ENCODE measurements around the gene FOXC1.

Gene FOXC1

GRCh38 chr6:1609648-1610496 is at the start of gene FOXC1:
Gene FOXC1 (plus strand): TSS chr6:1609915. CDS start chr6:1610446, 531 bp downstream.
- DNase-seq, result no peak

DNA sequence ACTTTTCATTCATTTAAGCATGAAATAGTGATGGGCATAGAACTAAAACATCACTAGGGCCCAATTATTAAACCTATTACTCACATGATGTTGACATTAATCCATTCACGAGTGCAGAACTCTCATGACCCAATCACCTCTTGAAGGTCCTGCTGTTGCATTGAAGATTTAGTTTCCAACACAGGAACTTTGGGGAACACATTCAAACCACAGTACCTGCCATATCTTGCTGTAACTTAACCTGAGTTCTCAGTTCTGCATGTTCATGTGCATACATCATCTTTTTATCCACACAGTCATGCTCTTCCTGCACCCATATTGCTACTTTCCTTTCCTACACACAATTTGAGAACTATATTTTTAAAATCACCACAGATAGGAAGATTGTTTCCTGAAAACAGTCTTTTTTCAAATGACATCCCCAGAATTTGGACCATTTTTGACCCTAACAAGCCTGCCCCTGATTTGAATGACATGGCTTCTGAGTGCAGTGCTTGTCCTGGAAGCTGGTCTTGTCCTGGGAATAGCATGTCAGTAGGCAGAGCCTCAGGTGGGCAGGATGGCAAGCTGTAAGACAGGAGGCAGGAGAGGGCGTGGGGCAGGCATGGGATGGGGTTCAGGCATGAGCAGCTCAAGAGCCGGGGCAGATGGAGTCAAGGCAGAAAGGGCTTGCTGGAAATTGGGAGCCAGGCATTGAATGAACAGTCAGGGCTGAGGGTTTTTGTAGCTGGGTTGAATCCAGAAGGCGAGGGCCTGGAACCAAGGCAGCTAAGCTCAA is 49.2 kb upstream of the FOXC1 start:
- no peak for DNase-seq

DNA sequence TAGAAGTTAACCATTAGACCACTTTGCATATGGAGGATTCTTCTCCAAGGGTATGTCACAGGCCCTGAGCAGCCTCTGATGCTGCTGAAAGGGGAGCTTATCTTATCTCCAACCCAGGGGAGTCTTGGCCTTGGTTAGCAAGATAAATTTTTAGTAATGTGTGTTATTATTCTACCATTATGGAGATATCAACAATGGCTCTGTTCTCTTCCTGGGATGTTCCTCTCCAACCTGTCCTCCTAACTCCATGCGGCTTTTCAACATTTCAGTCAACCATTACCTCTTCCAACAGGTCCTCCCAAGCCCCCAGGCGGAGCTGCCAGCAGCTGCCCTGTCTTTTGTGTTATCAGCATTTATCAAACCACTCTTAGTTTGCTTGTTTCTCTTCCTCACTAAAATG is 48.4 kb upstream of the FOXC1 start:
- DNase-seq, result no peak

DNA sequence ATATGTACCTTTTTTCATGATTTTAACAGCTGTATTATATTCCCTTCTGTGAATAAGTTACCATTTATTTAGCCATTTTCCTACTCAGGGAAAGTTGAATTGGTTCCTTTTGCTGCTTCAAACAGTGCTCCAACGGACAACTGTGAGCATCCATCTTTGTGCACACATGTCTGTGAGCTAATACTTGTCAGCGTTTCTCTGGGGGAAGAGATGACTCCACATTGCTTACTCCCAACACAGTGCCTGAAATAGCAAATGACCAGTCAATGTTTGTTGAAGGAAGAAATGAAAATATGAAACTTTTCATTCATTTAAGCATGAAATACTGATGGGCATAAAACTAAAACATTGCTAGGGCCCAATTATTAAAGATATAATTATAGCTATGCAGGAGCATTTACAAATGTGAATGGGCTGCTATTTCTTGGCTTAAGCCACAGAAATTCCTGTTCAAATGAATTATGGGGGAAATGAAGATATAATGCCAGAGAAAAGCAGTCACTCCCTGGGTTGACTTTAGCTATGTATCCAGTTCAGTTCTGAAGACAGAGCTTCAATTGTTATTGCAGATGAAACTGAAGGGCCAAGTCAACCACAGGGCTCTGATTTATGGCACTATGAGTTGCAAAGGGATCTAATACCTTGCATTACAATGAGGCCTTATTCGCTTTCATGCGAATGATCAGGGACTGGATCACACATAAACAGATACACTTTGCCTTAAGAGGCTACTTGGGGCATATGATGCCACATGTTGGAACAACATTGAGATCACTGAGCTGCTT is 47.4 kb upstream of the FOXC1 start:
- DNase-seq, result no peak

GRCh38 chr6:1569377-1569776 is 40.3 kb upstream of the FOXC1 start:
- no peak for DNase-seq

GRCh38 chr6:1570848-1571247 is 38.9 kb upstream of the FOXC1 start:
- DNase-seq, result no peak

DNA sequence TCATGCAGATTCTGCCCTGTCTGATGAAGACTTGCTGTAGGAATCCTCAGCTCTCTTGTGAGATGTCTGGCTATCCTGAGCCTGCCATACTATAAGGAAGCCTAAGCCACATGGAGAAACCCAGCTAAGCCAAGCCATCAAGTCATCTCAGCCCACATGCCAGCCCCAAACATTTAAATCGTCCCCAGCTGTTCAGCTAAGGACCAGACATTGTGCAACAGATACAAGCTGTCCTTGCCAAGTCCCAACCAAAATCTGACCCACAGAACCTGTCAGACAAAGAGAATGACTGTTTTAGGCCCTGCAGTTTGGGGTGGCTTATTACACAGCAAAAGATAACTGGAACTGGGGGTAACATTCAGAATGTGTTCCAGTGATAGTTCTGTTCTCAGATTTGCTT is 36.8 kb upstream of the FOXC1 start:
- no peak for DNase-seq

GRCh38 chr6:1574083-1574761 is 35.5 kb upstream of the FOXC1 start:
- DNase-seq, result no peak

GRCh38 chr6:1574890-1575209 is 34.9 kb upstream of the FOXC1 start:
- no peak for DNase-seq

DNA sequence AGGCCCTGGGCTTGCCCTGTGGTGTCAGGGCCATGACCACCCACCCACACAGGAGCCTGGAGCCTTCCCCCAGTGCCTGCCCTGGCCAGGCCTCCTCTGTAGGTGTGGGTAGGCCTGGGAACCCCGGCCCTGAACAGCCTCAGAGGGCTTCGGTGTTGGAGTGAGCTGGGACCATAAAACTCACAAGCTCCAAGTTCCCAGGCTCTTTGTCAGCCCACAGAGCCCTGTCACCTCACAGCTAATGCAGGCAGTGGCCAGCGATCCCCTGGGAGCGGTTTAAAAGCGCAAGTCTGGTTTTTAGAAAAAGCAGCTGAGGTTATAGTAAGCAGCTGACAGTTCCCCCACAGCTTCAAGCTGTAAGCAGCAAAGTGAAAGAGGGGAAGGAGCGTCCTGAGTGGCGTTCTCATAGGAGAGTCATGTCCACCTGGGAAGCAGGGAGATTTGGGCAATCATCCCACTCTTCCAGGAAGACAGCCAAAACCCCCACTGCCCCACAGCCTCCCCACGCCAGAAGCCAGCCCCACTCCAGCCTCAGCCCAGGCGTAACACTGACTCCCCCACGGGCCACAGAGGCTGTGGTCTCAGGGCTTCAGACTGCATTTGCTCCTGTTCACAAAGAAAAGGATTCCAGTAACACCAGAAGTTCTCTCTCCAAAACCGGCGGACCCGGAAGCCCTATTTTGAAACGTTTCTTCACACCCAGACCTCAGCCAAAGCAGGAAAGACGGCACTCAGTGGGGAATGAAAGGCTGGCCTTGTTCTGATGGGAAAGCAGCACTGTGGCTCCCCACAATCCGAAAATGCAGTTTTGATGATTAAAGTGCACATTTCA is 34.3 kb upstream of the FOXC1 start:
- no peak for DNase-seq

DNA sequence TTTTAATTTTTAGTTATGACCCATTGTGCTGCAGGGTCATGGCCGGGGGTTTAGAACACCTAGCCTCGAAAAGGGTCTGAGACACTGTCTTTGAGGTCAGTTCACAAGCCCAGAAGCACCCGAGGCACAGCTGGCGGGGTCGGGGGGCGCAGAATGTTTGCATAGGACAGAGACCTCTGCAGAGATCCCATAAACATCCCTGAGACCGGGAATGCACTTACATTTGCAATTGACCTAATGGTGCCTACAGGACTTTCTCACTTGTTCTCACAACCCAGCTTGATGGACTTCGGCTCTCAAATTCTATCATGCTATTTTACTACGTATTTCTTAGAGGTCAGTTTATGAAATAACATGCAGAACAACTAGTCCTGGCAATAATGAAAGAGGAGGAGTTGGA is 33.5 kb upstream of the FOXC1 start:
- no peak for DNase-seq

- no peak for DNase-seq
Measured at GRCh38 chr6:1576711-1577110, 33.0 kb upstream of the FOXC1 start.

GRCh38 chr6:1577146-1577680 is 32.5 kb upstream of the FOXC1 start:
- no peak for DNase-seq

- DNase-seq, result no peak
Measured at GRCh38 chr6:1577896-1578745, 31.6 kb upstream of the FOXC1 start.

- DNase-seq, result no peak
Measured at GRCh38 chr6:1579096-1579495, 30.6 kb upstream of the FOXC1 start.

DNA sequence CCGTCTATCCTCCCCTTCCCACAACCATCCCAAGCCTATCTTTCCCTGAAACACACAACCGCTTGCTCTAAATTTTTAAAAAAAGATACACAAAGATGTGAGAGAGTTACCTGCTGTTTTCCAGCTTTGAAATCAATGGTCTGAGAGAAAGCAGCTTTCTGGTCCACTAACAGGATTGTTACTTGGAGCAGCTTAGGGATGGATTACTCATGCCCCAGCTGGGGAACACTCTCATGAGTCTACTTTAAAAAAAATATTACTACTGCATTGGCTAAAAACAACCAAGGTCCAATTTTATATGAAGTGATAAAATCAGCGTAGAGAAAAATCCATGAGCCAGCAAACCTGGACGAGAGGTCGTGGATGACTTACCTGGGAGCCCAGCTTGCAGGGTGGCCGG is 29.6 kb upstream of the FOXC1 start:
- DNase-seq, result no peak

- no peak for DNase-seq
Measured at GRCh38 chr6:1580585-1580984, 29.1 kb upstream of the FOXC1 start.

DNA sequence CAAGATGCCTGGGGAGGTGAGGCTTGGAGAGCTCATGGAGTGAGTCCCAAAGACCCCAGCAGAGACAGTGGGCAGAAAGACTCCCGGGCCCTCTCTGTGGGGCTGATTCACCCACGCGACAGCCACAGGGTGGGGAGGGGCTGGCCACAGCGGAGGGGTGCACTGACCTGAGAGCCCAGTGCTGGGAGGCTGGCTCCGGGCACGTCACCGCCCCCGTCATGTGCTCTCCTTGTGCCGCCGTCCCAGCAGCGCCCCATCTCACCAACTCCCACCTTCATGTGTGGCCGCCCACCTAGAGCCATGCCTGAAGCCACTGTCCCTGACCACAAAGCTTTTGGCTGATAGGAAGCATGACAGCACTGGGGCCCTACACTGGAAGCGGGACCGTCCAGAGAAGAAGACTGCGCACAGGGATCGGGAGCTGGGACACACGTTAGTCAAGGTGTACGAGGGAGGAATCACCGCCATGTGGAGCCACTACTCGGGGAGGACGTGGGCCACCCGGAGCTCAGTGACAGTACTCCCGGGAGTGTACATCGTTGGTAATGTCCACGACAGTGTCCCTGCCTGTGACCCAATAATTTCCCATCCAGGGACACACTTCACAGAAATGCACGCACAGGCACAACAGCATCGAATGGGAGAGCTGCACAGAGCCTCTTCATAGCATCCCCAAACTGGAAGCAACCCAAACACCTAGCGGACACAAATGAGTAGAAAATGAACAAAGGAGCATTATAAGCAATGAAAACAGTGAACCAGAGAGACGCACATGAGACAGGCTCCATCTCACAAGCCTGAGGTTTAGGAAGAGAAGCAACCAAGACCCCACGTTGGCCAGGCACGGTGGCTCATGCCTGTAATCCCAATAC is 28.4 kb upstream of the FOXC1 start:
- DNase-seq, result no peak

DNA sequence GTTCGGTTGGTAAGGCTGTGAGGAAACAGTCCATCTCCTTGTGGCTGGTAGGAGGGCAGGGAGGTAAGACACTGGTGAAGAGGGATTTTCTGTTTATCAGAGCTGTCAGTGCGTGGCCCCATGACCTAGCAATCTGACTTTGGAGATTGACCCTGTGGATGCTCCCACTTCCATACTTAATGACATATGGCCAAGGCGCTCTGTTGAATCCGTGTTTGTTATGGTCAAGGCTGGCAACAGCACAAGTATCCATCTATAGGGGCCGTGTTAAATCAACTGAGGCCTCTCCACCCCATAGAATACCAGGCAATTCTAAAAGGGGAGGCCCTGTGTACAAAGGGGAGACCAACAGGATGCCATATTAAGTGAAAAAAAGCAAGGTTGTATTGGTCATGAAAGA is 25.6 kb upstream of the FOXC1 start:
- no peak for DNase-seq
